ENCODE data around the gene GLRX5. TPM values are rescaled to one million over a fixed set of nuclear protein-coding genes. Genes with fewer than 3 reads are reported as not detected.

GLRX5 gene
- total RNA-seq, 1 experiment from 2014 or later: 23.2 TPM

DNA sequence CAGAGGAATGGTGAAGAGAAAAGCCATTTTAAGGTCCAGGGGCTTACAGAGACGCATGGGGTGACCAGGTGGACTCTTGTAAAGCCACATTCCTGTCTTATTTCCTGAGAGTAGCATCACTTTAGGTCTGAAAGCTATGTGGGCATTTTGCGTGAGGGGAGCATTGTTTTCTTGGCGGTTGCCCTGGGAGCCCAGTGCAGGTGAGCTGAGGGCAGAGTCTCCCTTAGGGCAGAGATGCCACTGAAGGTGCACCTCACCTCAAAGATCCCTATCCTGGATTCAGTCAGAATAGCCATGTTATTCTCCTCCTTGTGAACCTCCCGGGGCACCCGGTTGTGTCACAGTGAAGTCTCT lies 12.4 kb downstream of the GLRX5 start:
- Histone ChIP-seq H3F3A (ENCODE audit: insufficient read depth, low read depth) (peaks cover 20% of the 10 kb centered on the region), H3K9me2 (ENCODE audit: insufficient read depth) (no peaks in the 10 kb centered on the region), H2AFZ (no peak overlapping the region), H3K36me3 (ENCODE audit: low read depth) (no peaks in the 10 kb centered on the region), H3K27ac (peak overlapping the region; percentile 72), H3K9me3 (ENCODE audit: insufficient read depth, low read depth) (no peaks in the 10 kb centered on the region), H3K4me2 (peak overlapping the region; percentile 55), H3K27me3 (ENCODE audit: insufficient read depth, low read depth) (no peaks in the 10 kb centered on the region), H3K4me1 (replicated peaks; ENCODE audit: insufficient read depth) (peaks cover 32% of the 10 kb centered on the region), H3K4me3 (no peak overlapping the region), H4K20me1 (ENCODE audit: insufficient read depth) (no peaks in the 10 kb centered on the region), H3K79me2 (ENCODE audit: low read depth) (peaks cover 12% of the 10 kb centered on the region; the same call in 1 of the 2 replicates)
- intact Hi-C loops (cut with micrococcal nuclease; ENCODE audit: unreplicated experiment): loop anchor here (5.0 kb wide), 1 partner anchor 80 kb away; no protein-coding TSS in a partner anchor
- ChIA-PET POLR2A (ENCODE audit: unreplicated experiment) (interaction anchor here (0.6 kb wide), 1 partner anchor 116 kb away, joined by 8 read pairs; no protein-coding TSS in a partner anchor), CTCF (no interaction called here)
- TF ChIP-seq EZH2 (IDR thresholded peaks at IDR 0.05; ENCODE audit: low read depth): no peak
- TF ChIP-seq, protein P1, sequence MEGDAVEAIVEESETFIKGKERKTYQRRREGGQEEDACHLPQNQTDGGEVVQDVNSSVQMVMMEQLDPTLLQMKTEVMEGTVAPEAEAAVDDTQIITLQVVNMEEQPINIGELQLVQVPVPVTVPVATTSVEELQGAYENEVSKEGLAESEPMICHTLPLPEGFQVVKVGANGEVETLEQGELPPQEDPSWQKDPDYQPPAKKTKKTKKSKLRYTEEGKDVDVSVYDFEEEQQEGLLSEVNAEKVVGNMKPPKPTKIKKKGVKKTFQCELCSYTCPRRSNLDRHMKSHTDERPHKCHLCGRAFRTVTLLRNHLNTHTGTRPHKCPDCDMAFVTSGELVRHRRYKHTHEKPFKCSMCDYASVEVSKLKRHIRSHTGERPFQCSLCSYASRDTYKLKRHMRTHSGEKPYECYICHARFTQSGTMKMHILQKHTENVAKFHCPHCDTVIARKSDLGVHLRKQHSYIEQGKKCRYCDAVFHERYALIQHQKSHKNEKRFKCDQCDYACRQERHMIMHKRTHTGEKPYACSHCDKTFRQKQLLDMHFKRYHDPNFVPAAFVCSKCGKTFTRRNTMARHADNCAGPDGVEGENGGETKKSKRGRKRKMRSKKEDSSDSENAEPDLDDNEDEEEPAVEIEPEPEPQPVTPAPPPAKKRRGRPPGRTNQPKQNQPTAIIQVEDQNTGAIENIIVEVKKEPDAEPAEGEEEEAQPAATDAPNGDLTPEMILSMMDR (conservative IDR thresholded peaks at IDR 0.05): no peak
- peak; percentile 63 to 73 for DNase-seq
- TSS peak; percentile 36 for BruUV-seq (replicated peaks)

GRCh38 chr14:95547626-95548327 lies 12.9 kb downstream of the GLRX5 start:
- Histone ChIP-seq H3K4me2 (peak overlapping the region; percentile 55), H3K4me3 (no peak overlapping the region), H4K20me1 (ENCODE audit: insufficient read depth) (no peaks in the 10 kb centered on the region), H3K27me3 (ENCODE audit: insufficient read depth, low read depth) (no peaks in the 10 kb centered on the region), H3K36me3 (ENCODE audit: low read depth) (no peaks in the 10 kb centered on the region), H2AFZ (no peak overlapping the region), H3K9me2 (ENCODE audit: insufficient read depth) (no peaks in the 10 kb centered on the region), H3K79me2 (ENCODE audit: low read depth) (peaks cover 7% of the 10 kb centered on the region; the same call in 1 of the 2 replicates), H3K27ac (peak overlapping the region; percentile 72), H3K4me1 (replicated peaks; ENCODE audit: insufficient read depth) (peaks cover 32% of the 10 kb centered on the region), H3F3A (ENCODE audit: insufficient read depth, low read depth) (peaks cover 20% of the 10 kb centered on the region), H3K9me3 (ENCODE audit: insufficient read depth, low read depth) (no peaks in the 10 kb centered on the region)
- POLR2A ChIA-PET (ENCODE audit: unreplicated experiment): interaction anchor here (0.6 kb wide), 1 partner anchor 115 kb away, joined by 8 read pairs; no protein-coding TSS in a partner anchor
- intact Hi-C loops (cut with micrococcal nuclease; ENCODE audit: unreplicated experiment): loop anchor here (5.0 kb wide), 1 partner anchor 80 kb away; no protein-coding TSS in a partner anchor
- DNase-seq: peak; percentile 45 to 77
- BruUV-seq (replicated peaks): no TSS peak
- CTCF ChIA-PET: no interaction called here
- TF ChIP-seq, protein P1 (conservative IDR thresholded peaks at IDR 0.05): no peak
- TF ChIP-seq EZH2 (IDR thresholded peaks at IDR 0.05; ENCODE audit: low read depth): no peak

DNA sequence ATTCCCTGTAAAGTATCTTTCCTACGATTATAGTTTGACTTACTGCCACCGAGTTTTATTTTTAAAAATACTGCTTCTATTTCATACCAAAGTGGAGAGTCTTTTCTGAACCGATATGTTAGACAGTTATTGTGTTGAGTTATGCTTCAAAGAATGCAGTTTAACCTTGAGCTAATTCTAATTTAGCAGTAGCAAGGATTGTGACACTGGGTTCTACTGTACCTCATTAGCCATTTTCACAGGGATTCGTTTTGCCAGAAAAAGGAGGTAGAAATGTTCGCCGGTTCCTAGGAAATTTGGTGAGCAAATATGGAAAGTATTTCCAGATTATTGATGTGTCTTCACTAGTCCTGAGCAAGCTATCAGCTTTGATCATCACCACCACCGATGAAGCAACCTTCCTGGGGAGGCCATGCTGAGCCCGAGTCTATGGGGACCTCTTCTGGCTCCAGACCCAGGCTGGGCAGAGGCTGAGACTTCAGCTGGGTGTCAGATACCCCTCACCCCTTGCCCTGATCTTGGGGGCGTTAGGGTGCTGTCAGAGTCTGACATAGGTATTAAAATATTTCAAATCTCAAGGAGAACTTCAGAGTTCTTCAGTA lies 13.6 kb downstream of the GLRX5 start:
- H3K4me1 ChIP-seq (replicated peaks; ENCODE audit: insufficient read depth): peaks cover 32% of the 10 kb centered on the region
- peaks cover 5% of the 10 kb centered on the region; the same call in 1 of the 2 replicates for H3K79me2 ChIP-seq (ENCODE audit: low read depth)
- peak overlapping the region; percentile 55 for H3K4me2 ChIP-seq
- H3K36me3 ChIP-seq (ENCODE audit: low read depth): no peaks in the 10 kb centered on the region
- peaks cover 20% of the 10 kb centered on the region for H3F3A ChIP-seq (ENCODE audit: insufficient read depth, low read depth)
- ChIA-PET POLR2A (ENCODE audit: unreplicated experiment) (no interaction called here), CTCF (no interaction called here)
- intact Hi-C loops (cut with micrococcal nuclease; ENCODE audit: unreplicated experiment): loop anchor here (5.0 kb wide), 1 partner anchor 81 kb away; no protein-coding TSS in a partner anchor
- no peaks in the 10 kb centered on the region for H4K20me1 ChIP-seq (ENCODE audit: insufficient read depth)
- no peaks in the 10 kb centered on the region for H3K9me2 ChIP-seq (ENCODE audit: insufficient read depth)
- TSS peak; percentile 24 for BruUV-seq (replicated peaks)
- no peak overlapping the region for H3K4me3 ChIP-seq
- H3K27me3 ChIP-seq (ENCODE audit: insufficient read depth, low read depth): no peaks in the 10 kb centered on the region
- no peak for TF ChIP-seq EZH2 (IDR thresholded peaks at IDR 0.05; ENCODE audit: low read depth)
- TF ChIP-seq, protein P1 (conservative IDR thresholded peaks at IDR 0.05): no peak
- DNase-seq: no peak
- H3K9me3 ChIP-seq (ENCODE audit: insufficient read depth, low read depth): no peaks in the 10 kb centered on the region
- H2AFZ ChIP-seq: no peak overlapping the region
- H3K27ac ChIP-seq: peak overlapping the region; percentile 72
